ENCODE results near the gene GUCY1A1.

Gene GUCY1A1

GRCh38 chr4:155679343-155679742, 12.7 kb downstream of the GUCY1A1 start:
- Histone ChIP-seq H3K36me3 (ENCODE audit: control insufficient read depth, insufficient read depth, low read length, severe bottlenecking) (no peaks in the 10 kb centered on the region), H3K4me1 (ENCODE audit: control insufficient read depth, insufficient read depth, low read length) (peaks cover 17% of the 10 kb centered on the region), H3K9me3 (ENCODE audit: control insufficient read depth, low read length) (no peaks in the 10 kb centered on the region), H3K4me3 (ENCODE audit: low read length) (no peak overlapping the region), H3K9ac (ENCODE audit: low read length) (no peak overlapping the region), H3K27me3 (replicated peaks; ENCODE audit: control insufficient read depth, insufficient read depth, low read length) (no peaks in the 10 kb centered on the region)
- DNase-seq (ENCODE audit: low read depth) = peak; percentile 29

GRCh38 chr4:155681886-155682285, 15.2 kb downstream of the GUCY1A1 start:
- Histone ChIP-seq H3K9ac (ENCODE audit: low read length) (no peak overlapping the region), H3K4me3 (ENCODE audit: low read length) (no peak overlapping the region), H3K9me3 (ENCODE audit: control insufficient read depth, low read length) (no peaks in the 10 kb centered on the region), H3K27me3 (replicated peaks; ENCODE audit: control insufficient read depth, insufficient read depth, low read length) (no peaks in the 10 kb centered on the region), H3K36me3 (ENCODE audit: control insufficient read depth, insufficient read depth, low read length, severe bottlenecking) (no peaks in the 10 kb centered on the region), H3K4me1 (ENCODE audit: control insufficient read depth, insufficient read depth, low read length) (peaks cover 17% of the 10 kb centered on the region)
- DNase-seq (ENCODE audit: low read depth) = peak; percentile 15

GRCh38 chr4:155684423-155684822, 17.8 kb downstream of the GUCY1A1 start:
- H3K9me3 ChIP-seq (ENCODE audit: control insufficient read depth, low read length) = no peaks in the 10 kb centered on the region

GRCh38 chr4:155684892-155685541, 18.4 kb downstream of the GUCY1A1 start:
- Histone ChIP-seq H3K27me3 (replicated peaks; ENCODE audit: control insufficient read depth, insufficient read depth, low read length) (no peaks in the 10 kb centered on the region), H3K9me3 (ENCODE audit: control insufficient read depth, low read length) (no peaks in the 10 kb centered on the region), H3K4me3 (ENCODE audit: low read length) (no peak overlapping the region), H3K36me3 (ENCODE audit: control insufficient read depth, insufficient read depth, low read length, severe bottlenecking) (no peaks in the 10 kb centered on the region), H3K4me1 (ENCODE audit: control insufficient read depth, insufficient read depth, low read length) (peaks cover 21% of the 10 kb centered on the region), H3K9ac (ENCODE audit: low read length) (no peak overlapping the region)
- DNase-seq (ENCODE audit: low read depth) = no peak

More at GRCh38 chr4:155684423-155684822, 17.8 kb downstream of the GUCY1A1 start:
- peaks cover 17% of the 10 kb centered on the region for H3K4me1 ChIP-seq (ENCODE audit: control insufficient read depth, insufficient read depth, low read length)
- H3K27me3 ChIP-seq (replicated peaks; ENCODE audit: control insufficient read depth, insufficient read depth, low read length) = no peaks in the 10 kb centered on the region
- DNase-seq (ENCODE audit: low read depth) = no peak
- H3K9ac ChIP-seq (ENCODE audit: low read length) = no peak overlapping the region
- no peak overlapping the region for H3K4me3 ChIP-seq (ENCODE audit: low read length)
- H3K36me3 ChIP-seq (ENCODE audit: control insufficient read depth, insufficient read depth, low read length, severe bottlenecking) = no peaks in the 10 kb centered on the region

GRCh38 chr4:155687380-155687982, 20.8 kb downstream of the GUCY1A1 start:
- Histone ChIP-seq H3K9me3 (ENCODE audit: control insufficient read depth, low read length) (no peaks in the 10 kb centered on the region), H3K4me3 (ENCODE audit: low read length) (no peak overlapping the region)

GRCh38 chr4:155688211-155688610, 21.6 kb downstream of the GUCY1A1 start:
- H3K9me3 ChIP-seq (ENCODE audit: control insufficient read depth, low read length) = no peaks in the 10 kb centered on the region
- no peak for DNase-seq (ENCODE audit: low read depth)
- no peaks in the 10 kb centered on the region for H3K27me3 ChIP-seq (replicated peaks; ENCODE audit: control insufficient read depth, insufficient read depth, low read length)
- no peak overlapping the region for H3K4me3 ChIP-seq (ENCODE audit: low read length)
- H3K36me3 ChIP-seq (ENCODE audit: control insufficient read depth, insufficient read depth, low read length, severe bottlenecking) = no peaks in the 10 kb centered on the region
- H3K9ac ChIP-seq (ENCODE audit: low read length) = no peak overlapping the region
- peaks cover 10% of the 10 kb centered on the region for H3K4me1 ChIP-seq (ENCODE audit: control insufficient read depth, insufficient read depth, low read length)

More at GRCh38 chr4:155687380-155687982, 20.8 kb downstream of the GUCY1A1 start:
- H3K9ac ChIP-seq (ENCODE audit: low read length) = no peak overlapping the region
- no peak for DNase-seq (ENCODE audit: low read depth)
- no peaks in the 10 kb centered on the region for H3K36me3 ChIP-seq (ENCODE audit: control insufficient read depth, insufficient read depth, low read length, severe bottlenecking)
- H3K27me3 ChIP-seq (replicated peaks; ENCODE audit: control insufficient read depth, insufficient read depth, low read length) = no peaks in the 10 kb centered on the region
- H3K4me1 ChIP-seq (ENCODE audit: control insufficient read depth, insufficient read depth, low read length) = peaks cover 11% of the 10 kb centered on the region

- Histone ChIP-seq H3K9me3 (ENCODE audit: control insufficient read depth, low read length) (no peaks in the 10 kb centered on the region), H3K9ac (ENCODE audit: low read length) (no peak overlapping the region), H3K36me3 (ENCODE audit: control insufficient read depth, insufficient read depth, low read length, severe bottlenecking) (no peaks in the 10 kb centered on the region), H3K4me1 (ENCODE audit: control insufficient read depth, insufficient read depth, low read length) (peaks cover 7% of the 10 kb centered on the region), H3K4me3 (ENCODE audit: low read length) (no peak overlapping the region), H3K27me3 (replicated peaks; ENCODE audit: control insufficient read depth, insufficient read depth, low read length) (no peaks in the 10 kb centered on the region)
- peak; percentile 14 for DNase-seq (ENCODE audit: low read depth)
These were observed 22.2 kb downstream of the GUCY1A1 start for GRCh38 chr4:155688860-155689259.

GRCh38 chr4:155690044-155690837, 23.6 kb downstream of the GUCY1A1 start:
- no peak overlapping the region for H3K4me3 ChIP-seq (ENCODE audit: low read length)
- H3K9ac ChIP-seq (ENCODE audit: low read length) = no peak overlapping the region
- DNase-seq (ENCODE audit: low read depth) = no peak
- no peaks in the 10 kb centered on the region for H3K27me3 ChIP-seq (replicated peaks; ENCODE audit: control insufficient read depth, insufficient read depth, low read length)
- no peaks in the 10 kb centered on the region for H3K36me3 ChIP-seq (ENCODE audit: control insufficient read depth, insufficient read depth, low read length, severe bottlenecking)
- peaks cover 7% of the 10 kb centered on the region for H3K4me1 ChIP-seq (ENCODE audit: control insufficient read depth, insufficient read depth, low read length)
- no peaks in the 10 kb centered on the region for H3K9me3 ChIP-seq (ENCODE audit: control insufficient read depth, low read length)

GRCh38 chr4:155692361-155692760, 25.7 kb downstream of the GUCY1A1 start:
- H3K36me3 ChIP-seq (ENCODE audit: control insufficient read depth, insufficient read depth, low read length, severe bottlenecking) = no peaks in the 10 kb centered on the region
- peaks cover 7% of the 10 kb centered on the region for H3K4me1 ChIP-seq (ENCODE audit: control insufficient read depth, insufficient read depth, low read length)
- no peaks in the 10 kb centered on the region for H3K9me3 ChIP-seq (ENCODE audit: control insufficient read depth, low read length)
- H3K9ac ChIP-seq (ENCODE audit: low read length) = no peak overlapping the region
- no peaks in the 10 kb centered on the region for H3K27me3 ChIP-seq (replicated peaks; ENCODE audit: control insufficient read depth, insufficient read depth, low read length)
- H3K4me3 ChIP-seq (ENCODE audit: low read length) = no peak overlapping the region
- DNase-seq (ENCODE audit: low read depth) = no peak

- Histone ChIP-seq H3K9ac (ENCODE audit: low read length) (no peak overlapping the region), H3K9me3 (ENCODE audit: control insufficient read depth, low read length) (peaks cover 4% of the 10 kb centered on the region)
- no peak for DNase-seq (ENCODE audit: low read depth)
These were observed 26.5 kb downstream of the GUCY1A1 start for GRCh38 chr4:155693015-155693663.

More at GRCh38 chr4:155693015-155693663, 26.5 kb downstream of the GUCY1A1 start:
- Histone ChIP-seq H3K27me3 (replicated peaks; ENCODE audit: control insufficient read depth, insufficient read depth, low read length) (no peaks in the 10 kb centered on the region), H3K36me3 (ENCODE audit: control insufficient read depth, insufficient read depth, low read length, severe bottlenecking) (no peaks in the 10 kb centered on the region), H3K4me1 (ENCODE audit: control insufficient read depth, insufficient read depth, low read length) (peaks cover 7% of the 10 kb centered on the region), H3K4me3 (ENCODE audit: low read length) (no peak overlapping the region)
